ENCODE data around the gene PNN. TPM values are rescaled to one million over a fixed set of nuclear protein-coding genes. Genes with fewer than 3 reads are reported as not detected.
"Not testable (repeated sequence)": the region's sequence is repeated elsewhere in the genome, so short reads cannot be mapped to it uniquely, and the experiment has no call there.

Gene PNN
- polyA plus RNA-seq, 1 experiment, result 19.7 TPM

DNA sequence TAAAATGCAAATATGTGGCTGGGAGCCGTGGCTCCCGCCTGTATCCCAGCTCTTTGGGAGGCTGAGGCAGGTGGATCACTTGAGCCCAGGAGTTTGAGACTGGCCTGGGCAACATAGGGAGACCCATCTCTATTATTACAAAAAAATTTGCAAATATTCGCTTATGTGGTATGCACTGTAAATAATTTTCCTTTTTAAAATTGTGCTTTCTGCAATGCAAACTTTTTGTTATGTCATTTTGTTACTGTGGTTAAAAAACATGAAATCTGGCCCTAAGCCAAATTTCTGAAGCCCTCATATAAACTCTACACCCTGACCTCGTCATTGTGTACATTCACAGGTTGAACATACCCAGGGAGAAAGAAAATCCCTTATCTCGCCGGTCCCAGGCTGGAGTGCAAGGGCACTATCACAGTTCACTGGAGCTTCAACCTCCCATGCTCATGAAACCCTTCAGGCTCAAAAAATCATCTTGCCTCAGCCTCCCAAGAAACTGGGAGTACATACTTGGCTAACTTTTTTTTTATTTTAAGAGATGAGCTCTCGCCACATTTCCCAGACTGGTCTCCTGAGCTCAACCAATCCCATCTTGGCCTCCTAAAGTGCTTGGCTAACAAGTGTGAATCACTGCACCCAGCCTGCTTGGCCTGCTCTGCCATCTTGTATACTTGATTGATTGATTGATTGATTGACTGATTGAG is 29.6 kb upstream of the PNN start:
- Histone ChIP-seq H3K27me3 (ENCODE audit: control insufficient read depth, insufficient read depth, low read length) (no peaks in the 10 kb centered on the region), H3K4me3 (ENCODE audit: low read depth, low read length) (no peak overlapping the region), H3K27ac (ENCODE audit: low read depth, low read length) (no peak overlapping the region), H3K9me3 (ENCODE audit: control insufficient read depth, insufficient read depth, low read length) (peaks cover 4% of the 10 kb centered on the region)
- POLR2A ChIA-PET, result no interaction called here
- TF ChIP-seq, protein P1, sequence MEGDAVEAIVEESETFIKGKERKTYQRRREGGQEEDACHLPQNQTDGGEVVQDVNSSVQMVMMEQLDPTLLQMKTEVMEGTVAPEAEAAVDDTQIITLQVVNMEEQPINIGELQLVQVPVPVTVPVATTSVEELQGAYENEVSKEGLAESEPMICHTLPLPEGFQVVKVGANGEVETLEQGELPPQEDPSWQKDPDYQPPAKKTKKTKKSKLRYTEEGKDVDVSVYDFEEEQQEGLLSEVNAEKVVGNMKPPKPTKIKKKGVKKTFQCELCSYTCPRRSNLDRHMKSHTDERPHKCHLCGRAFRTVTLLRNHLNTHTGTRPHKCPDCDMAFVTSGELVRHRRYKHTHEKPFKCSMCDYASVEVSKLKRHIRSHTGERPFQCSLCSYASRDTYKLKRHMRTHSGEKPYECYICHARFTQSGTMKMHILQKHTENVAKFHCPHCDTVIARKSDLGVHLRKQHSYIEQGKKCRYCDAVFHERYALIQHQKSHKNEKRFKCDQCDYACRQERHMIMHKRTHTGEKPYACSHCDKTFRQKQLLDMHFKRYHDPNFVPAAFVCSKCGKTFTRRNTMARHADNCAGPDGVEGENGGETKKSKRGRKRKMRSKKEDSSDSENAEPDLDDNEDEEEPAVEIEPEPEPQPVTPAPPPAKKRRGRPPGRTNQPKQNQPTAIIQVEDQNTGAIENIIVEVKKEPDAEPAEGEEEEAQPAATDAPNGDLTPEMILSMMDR (IDR thresholded peaks at IDR 0.05; ENCODE audit: low read depth, low read length), result no peak
- no peak for DNase-seq (ENCODE audit: low read depth, low spot score)
- CTCF ChIA-PET, result no interaction called here

DNA sequence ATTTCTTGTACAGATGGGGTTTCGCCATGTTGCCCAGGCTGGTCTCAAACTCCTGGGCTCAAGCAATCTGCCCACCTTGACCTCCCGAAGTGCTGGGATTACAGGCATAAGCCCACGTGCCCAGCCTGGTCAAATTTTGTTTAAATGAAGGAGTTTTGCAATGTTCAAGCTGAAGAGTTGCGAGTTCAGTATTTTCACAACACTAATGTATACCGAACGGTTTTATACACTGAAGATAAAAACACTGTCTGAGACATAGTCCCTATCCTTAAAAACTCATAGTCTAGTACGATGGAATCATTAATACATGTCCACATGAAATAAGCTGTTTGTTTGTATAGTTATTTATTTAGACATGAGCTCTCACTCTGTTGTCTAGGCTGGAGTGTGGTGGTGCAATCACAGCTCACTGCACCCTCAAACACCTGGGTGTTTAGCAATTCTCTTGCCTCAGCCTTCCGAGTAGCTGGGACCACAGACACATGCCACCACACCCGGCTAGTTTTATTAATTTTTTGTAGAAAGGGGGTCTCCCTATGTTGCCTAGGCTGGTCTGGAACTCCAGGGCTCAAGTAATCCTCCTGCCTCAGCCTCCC is 20.4 kb upstream of the PNN start:
- DNase-seq (ENCODE audit: low read depth, low spot score), result no peak
- Histone ChIP-seq H3K27ac (ENCODE audit: low read depth, low read length) (no peak overlapping the region), H3K27me3 (ENCODE audit: control insufficient read depth, insufficient read depth, low read length) (no peaks in the 10 kb centered on the region), H3K9me3 (ENCODE audit: control insufficient read depth, insufficient read depth, low read length) (no peaks in the 10 kb centered on the region), H3K4me3 (ENCODE audit: low read depth, low read length) (no peak overlapping the region)
- CTCF ChIA-PET, result no interaction called here
- POLR2A ChIA-PET, result interaction anchor here (1.1 kb wide), 1 partner anchor 16 kb away, joined by 4 read pairs; the partner anchor contains the start of gene TRAPPC6B
- TF ChIP-seq, protein P1 (IDR thresholded peaks at IDR 0.05; ENCODE audit: low read depth, low read length), result no peak

DNA sequence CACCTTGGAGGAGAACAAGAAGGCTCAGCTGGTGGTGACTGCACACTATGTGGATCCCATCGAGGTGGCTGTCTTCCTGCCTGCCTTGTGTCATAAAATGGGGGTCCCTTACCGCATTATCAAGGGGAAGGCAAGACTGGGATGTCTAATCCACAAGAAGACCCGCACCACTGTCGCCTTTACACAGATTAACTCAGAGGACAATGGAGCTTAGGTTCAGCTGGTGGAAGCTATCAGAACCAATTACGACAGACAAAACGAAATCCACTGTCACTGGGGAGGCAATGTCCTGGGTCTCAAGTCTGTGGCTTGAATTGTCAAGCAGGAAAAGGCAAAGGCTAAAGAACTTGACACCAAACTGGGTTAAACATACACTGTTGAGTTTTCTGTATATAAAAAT is 17.6 kb upstream of the PNN start:
- Histone ChIP-seq H3K9me3 (ENCODE audit: control insufficient read depth, insufficient read depth, low read length) (no peaks in the 10 kb centered on the region), H3K27me3 (ENCODE audit: control insufficient read depth, insufficient read depth, low read length) (no peaks in the 10 kb centered on the region), H3K4me3 (ENCODE audit: low read depth, low read length) (no peak overlapping the region), H3K27ac (ENCODE audit: low read depth, low read length) (no peak overlapping the region)
- ChIA-PET CTCF (no interaction called here), POLR2A (interaction anchor here (0.5 to 2.0 kb wide), 2 partner anchors 13 to 218 kb away, joined by 3 to 7 read pairs; partner anchors contain the start of gene TRAPPC6B)
- TF ChIP-seq, protein P1 (IDR thresholded peaks at IDR 0.05; ENCODE audit: low read depth, low read length), result no peak
- no peak for DNase-seq (ENCODE audit: low read depth, low spot score)

DNA sequence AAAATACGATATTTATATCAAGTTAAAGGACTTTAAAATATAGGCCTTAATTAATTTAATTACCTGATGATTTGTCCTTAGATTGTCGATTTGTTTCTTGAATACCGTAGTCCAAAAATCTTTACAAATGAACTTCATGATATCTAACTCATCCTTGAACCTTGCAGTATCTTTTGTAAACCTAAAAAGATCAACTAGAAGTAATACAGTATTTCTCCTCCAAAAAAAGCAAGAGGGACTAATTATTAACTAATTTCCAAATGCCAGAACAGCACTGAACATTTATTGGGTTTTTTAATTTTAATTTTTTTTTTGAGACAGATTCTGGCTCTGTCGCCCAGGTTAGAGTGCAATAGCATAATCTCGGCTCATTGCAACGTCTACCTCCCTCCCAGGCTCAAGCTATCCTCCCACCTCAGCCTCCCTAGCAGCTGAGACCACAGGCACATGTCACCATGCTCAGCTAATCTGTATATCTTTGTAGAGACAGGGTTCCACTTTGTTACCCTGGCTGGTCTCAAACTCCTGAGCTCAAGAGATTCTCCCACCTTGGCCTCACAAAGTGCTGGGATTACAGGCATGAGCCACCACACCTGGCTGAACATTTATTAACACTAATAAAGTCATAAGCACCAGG is 16.7 kb upstream of the PNN start:
- Histone ChIP-seq H3K27ac (ENCODE audit: low read depth, low read length) (no peak overlapping the region), H3K9me3 (ENCODE audit: control insufficient read depth, insufficient read depth, low read length) (no peaks in the 10 kb centered on the region), H3K4me3 (ENCODE audit: low read depth, low read length) (no peak overlapping the region), H3K27me3 (ENCODE audit: control insufficient read depth, insufficient read depth, low read length) (no peaks in the 10 kb centered on the region)
- DNase-seq (ENCODE audit: low read depth, low spot score), result no peak
- ChIA-PET POLR2A (interaction anchor here (2.0 kb wide), 1 partner anchor 12 kb away, joined by 7 read pairs; the partner anchor contains the start of gene TRAPPC6B), CTCF (no interaction called here)
- TF ChIP-seq, protein P1 (IDR thresholded peaks at IDR 0.05; ENCODE audit: low read depth, low read length), result no peak

DNA sequence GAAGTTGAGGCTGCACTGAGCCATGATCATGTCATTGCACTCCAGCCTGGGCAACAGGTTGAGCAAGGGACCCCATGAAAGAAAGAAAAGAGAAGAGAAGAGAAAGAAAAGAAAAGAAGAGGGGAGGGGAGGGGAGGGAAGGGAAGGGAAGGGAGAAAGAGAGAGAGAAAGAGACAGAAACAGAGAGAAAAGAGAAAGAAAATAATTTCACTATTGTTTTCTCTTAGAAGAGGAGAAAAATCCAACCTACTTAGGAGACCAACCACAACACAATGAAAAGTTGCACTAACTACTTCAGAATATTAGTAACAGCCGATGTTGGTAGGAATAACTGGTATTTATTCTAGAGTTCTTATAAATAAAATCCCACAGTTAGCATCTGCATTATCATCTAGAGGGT is 14.6 kb upstream of the PNN start:
- no peak overlapping the region for H3K27ac ChIP-seq (ENCODE audit: low read depth, low read length)
- TF ChIP-seq, protein P1 (IDR thresholded peaks at IDR 0.05; ENCODE audit: low read depth, low read length), result no peak
- H3K4me3 ChIP-seq (ENCODE audit: low read depth, low read length), result no peak overlapping the region
- no peaks in the 10 kb centered on the region for H3K27me3 ChIP-seq (ENCODE audit: control insufficient read depth, insufficient read depth, low read length)
- H3K9me3 ChIP-seq (ENCODE audit: control insufficient read depth, insufficient read depth, low read length), result no peaks in the 10 kb centered on the region
- ChIA-PET POLR2A (interaction anchor here (1.1 kb wide), 1 partner anchor 10 kb away, joined by 6 read pairs; the partner anchor contains the start of gene TRAPPC6B), CTCF (interaction anchor here (1.1 kb wide), 1 partner anchor 46 kb away, joined by 3 read pairs; the partner anchor contains the start of gene GEMIN2)
- no peak for DNase-seq (ENCODE audit: low read depth, low spot score)

DNA sequence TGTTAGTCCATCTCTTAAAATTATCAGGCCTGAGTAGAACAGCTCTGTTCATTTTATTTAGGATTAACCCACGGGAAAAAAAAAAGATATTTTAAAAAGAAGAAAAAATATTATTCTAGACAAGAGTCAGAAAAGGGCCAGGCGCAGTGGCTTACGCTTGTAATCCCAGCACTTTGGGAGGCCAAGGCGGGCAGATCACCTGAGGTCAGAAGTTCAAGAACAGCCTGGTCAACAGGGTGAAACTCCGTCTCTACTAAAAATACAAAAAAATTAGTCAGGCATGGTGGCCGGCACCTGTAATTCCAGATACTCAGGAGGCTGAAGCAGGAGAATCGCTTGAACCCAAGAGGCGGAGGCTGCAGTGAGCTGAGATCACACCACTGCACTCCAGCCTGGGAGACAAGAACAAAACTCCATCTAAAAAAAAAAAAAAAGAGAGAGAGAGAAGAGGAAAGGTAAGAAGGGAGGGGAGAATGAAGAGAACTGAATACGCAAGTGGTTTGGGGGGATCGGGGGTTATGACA is 7.2 kb upstream of the PNN start:
- DNase-seq (ENCODE audit: low read depth, low spot score); H3K9me3 ChIP-seq (ENCODE audit: control insufficient read depth, insufficient read depth, low read length); H3K27ac ChIP-seq (ENCODE audit: low read depth, low read length); CTCF ChIA-PET; H3K4me3 ChIP-seq (ENCODE audit: low read depth, low read length); POLR2A ChIA-PET; H3K27me3 ChIP-seq (ENCODE audit: control insufficient read depth, insufficient read depth, low read length): not testable (repeated sequence)

Measured in AG04450 (cell line).